ENCODE results near the gene LGALS9. TPM values are rescaled to one million over a fixed set of nuclear protein-coding genes. Genes with fewer than 3 reads are reported as not detected.

The LGALS9 gene
- total RNA-seq, 4 donors from 2014 or later = 20.2 to 76.1 (median 23.9) TPM

DNA sequence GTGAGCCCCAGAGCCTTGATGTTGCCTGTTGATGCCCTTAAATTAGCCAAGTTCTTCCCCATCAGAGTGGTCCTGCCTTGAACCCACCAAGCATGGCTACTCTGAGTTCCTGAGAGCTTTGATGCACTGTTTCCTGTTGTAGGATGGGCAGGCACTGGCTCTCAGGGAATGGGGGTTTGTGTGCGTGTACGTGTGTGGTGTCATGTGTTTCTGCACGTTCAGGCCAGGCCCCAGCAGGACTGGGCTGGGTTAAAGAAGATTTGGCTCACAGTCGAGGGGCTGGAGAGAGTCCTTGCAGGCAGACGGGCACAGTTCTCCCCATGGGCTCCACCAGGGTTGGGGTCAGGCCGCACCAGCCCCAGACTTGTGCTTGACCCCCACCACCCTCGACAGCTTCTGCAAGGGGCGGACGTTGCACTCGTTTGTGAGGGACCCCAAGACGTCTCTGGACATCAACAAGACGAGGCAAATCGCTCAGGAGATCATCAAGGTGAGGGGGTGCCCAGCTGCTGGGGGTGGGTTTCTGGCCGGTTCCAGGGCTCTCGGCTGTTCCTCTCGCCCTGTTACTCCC, 23.4 kb upstream of the LGALS9 start:
- H3K4me1 ChIP-seq = peaks cover 0 to 10% (median 0%) of the 10 kb centered on the region in 3 donors
- H3K4me3 ChIP-seq = no peak overlapping the region
- no peak for TF ChIP-seq POLR2A (IDR thresholded peaks at IDR 0.05)
- TF ChIP-seq, protein P1, sequence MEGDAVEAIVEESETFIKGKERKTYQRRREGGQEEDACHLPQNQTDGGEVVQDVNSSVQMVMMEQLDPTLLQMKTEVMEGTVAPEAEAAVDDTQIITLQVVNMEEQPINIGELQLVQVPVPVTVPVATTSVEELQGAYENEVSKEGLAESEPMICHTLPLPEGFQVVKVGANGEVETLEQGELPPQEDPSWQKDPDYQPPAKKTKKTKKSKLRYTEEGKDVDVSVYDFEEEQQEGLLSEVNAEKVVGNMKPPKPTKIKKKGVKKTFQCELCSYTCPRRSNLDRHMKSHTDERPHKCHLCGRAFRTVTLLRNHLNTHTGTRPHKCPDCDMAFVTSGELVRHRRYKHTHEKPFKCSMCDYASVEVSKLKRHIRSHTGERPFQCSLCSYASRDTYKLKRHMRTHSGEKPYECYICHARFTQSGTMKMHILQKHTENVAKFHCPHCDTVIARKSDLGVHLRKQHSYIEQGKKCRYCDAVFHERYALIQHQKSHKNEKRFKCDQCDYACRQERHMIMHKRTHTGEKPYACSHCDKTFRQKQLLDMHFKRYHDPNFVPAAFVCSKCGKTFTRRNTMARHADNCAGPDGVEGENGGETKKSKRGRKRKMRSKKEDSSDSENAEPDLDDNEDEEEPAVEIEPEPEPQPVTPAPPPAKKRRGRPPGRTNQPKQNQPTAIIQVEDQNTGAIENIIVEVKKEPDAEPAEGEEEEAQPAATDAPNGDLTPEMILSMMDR (IDR thresholded peaks at IDR 0.05) = no peak
- H3K27me3 ChIP-seq = no peaks in the 10 kb centered on the region
- H3K36me3 ChIP-seq = peaks cover 29 to 97% (median 45%) of the 10 kb centered on the region in 3 donors
- whole genome bisulfite sequencing, 2 donors = 76 to 80% methylated on average over 6 to 8 of the region's 16 CpGs
- DNase-seq = no peak
- H3K27ac ChIP-seq = peak overlapping the region in 1 of 4 donors; percentile 23
- no peaks in the 10 kb centered on the region for H3K9me3 ChIP-seq
- intact Hi-C loops (cut with DNase I) = no loop called here

DNA sequence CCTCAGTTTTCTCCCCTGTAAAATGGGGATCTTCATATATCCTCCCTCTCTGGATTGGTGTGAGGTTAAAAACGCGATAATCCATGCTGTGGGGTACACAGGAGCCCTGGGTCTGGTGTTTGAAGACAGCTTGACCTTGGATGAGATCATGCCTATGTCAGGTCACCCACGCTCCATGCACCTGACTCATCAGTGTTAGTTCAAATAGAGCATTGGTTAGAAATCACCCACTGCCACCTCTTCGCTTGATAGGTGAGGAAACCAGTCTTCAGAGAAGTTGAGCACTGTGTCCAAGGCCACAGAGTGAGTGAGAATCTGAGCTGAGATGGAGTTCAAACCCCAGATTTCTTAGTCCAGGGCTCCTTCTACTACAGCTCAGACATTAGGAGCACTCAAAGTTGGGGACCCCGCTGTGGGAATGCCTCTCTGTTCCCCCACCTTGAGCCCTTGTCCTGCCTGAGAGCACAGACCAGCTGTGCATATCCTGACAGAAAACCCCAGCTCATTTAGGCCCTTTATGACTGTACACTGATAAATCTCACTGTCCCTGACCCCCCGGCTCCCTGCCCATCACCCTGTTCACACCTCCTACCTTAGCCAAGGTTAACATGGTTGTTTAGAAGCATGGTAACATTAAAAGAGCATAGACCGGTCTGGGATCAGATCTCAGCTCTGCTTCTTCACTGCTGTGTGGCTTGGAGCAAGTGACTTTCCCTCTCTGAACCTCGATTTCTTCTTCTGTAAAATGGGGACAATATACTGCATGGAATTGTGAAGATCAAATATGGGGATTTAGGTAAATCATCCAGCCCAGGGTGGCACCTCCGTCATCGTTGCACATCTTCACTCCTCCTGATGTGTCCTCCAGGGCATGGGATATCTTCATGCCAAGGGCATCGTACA, 22.4 kb upstream of the LGALS9 start:
- no peak overlapping the region for H3K4me3 ChIP-seq
- H3K27me3 ChIP-seq = no peaks in the 10 kb centered on the region
- WGBS, 2 donors = 79 to 96% methylated on average over 7 to 10 of the region's 11 CpGs
- peak overlapping the region in 1 of 4 donors; percentile 39 for H3K27ac ChIP-seq
- TF ChIP-seq POLR2A (IDR thresholded peaks at IDR 0.05) = no peak
- TF ChIP-seq, protein P1 (IDR thresholded peaks at IDR 0.05) = no peak
- intact Hi-C loops (cut with DNase I) = no loop called here
- no peaks in the 10 kb centered on the region for H3K4me1 ChIP-seq
- H3K36me3 ChIP-seq = peaks cover 26 to 100% (median 45%) of the 10 kb centered on the region in 3 donors
- no peaks in the 10 kb centered on the region for H3K9me3 ChIP-seq
- no peak for DNase-seq

DNA sequence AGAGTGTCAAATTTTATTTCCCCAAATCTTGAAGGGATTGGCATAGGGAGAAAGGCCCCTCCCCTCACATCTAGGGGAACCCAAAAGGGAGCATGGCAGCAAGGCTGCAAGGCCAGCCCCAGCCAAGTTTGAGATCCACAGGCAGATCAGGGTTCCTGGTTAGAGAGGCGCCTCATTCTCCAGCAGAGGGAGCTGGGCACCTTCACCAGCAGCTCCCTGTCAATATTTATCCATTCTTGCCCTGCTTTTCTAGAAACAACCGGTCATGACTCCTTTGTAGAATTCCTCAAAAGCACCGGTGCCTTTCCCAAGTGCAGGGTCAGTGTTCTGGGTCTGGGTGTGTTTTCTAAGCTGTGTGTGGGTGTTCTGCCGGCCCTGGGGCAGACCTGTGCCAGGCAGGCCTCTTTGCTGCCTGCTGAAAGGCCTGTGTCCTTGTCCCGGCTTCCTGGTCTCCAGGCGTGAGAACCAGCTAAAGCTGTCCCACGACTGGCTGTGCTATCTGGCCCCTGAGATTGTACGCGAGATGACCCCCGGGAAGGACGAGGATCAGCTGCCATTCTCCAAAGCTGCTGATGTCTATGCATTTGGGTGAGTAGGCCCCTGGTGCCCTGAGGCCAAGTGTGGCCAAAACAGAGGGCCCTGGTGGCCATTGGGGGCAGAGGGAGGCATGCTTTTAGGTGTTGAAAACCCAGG, 21.2 kb upstream of the LGALS9 start:
- Histone ChIP-seq H3K36me3 (peaks cover 17 to 100% (median 34%) of the 10 kb centered on the region in 3 donors), H3K27me3 (no peaks in the 10 kb centered on the region), H3K4me1 (no peaks in the 10 kb centered on the region), H3K4me3 (no peak overlapping the region), H3K9me3 (no peaks in the 10 kb centered on the region), H3K27ac (no peak overlapping the region)
- 55 to 74% methylated on average over 2 to 3 of the region's 11 CpGs for WGBS, 2 donors
- TF ChIP-seq, protein P1 (IDR thresholded peaks at IDR 0.05) = peak in 5 of 6 experiments; percentile 46 to 72 (median 50)
- no peak for TF ChIP-seq POLR2A (IDR thresholded peaks at IDR 0.05)
- no peak for DNase-seq
- intact Hi-C loops (cut with DNase I) = no loop called here

DNA sequence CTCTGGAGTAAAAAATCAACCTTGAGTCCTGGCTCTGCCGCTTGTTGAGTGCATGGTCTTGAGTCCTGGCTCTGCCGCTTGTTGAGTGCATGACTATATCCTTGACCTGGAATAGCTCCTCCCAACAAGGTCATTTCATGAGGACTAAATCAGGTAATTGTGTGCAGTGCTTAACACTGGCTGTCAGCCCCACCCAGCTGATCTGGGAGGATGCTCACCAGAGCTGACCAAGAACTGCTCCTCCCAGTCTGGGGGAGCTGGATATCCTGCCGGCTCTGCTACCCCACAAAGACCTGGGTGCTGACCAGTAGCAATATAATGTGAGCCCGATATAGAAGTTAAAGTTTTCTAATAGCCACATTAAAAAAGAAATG, 20.7 kb upstream of the LGALS9 start:
- 83 to 85% methylated on average over 3 of the region's 4 CpGs for WGBS, 2 donors
- H3K9me3 ChIP-seq = no peaks in the 10 kb centered on the region
- peaks cover 14 to 100% (median 32%) of the 10 kb centered on the region in 3 donors for H3K36me3 ChIP-seq
- no peak for DNase-seq
- no peaks in the 10 kb centered on the region for H3K4me1 ChIP-seq
- no peak overlapping the region for H3K4me3 ChIP-seq
- no peak for TF ChIP-seq POLR2A (IDR thresholded peaks at IDR 0.05)
- TF ChIP-seq, protein P1 (IDR thresholded peaks at IDR 0.05) = no peak
- H3K27me3 ChIP-seq = no peaks in the 10 kb centered on the region
- intact Hi-C loops (cut with DNase I) = no loop called here
- no peak overlapping the region for H3K27ac ChIP-seq

Data from esophagus squamous epithelium (tissue), 5 donors.